ENCODE measurements around the gene SETD1B.
A peak's percentile ranks its signal among the peaks of the same experiment; 100 is the strongest.
"Not testable (repeated sequence)": the region's sequence is repeated elsewhere in the genome, so short reads cannot be mapped to it uniquely, and the experiment has no call there.

Gene SETD1B

DNA sequence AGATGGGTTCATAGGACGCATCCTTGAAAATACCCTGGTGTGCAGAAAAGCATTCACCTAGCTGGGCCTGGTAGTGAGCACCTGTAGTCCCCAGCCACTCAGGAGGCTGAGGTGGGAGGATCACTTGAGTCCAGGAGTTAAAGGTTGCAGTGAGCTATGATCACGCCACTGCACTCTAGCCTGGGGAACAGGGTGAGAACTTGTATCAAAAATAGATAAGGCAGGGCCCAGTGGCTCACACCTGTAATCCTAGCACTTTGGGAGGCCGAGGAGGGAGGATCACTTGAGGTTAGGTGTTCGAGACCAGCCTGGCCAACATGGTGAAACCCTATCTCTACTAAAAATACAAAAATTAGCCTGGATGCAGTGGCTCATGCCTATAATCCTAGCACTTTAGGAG is 56.9 kb downstream of the SETD1B start:
- DNase-seq, result not testable (repeated sequence)

DNA sequence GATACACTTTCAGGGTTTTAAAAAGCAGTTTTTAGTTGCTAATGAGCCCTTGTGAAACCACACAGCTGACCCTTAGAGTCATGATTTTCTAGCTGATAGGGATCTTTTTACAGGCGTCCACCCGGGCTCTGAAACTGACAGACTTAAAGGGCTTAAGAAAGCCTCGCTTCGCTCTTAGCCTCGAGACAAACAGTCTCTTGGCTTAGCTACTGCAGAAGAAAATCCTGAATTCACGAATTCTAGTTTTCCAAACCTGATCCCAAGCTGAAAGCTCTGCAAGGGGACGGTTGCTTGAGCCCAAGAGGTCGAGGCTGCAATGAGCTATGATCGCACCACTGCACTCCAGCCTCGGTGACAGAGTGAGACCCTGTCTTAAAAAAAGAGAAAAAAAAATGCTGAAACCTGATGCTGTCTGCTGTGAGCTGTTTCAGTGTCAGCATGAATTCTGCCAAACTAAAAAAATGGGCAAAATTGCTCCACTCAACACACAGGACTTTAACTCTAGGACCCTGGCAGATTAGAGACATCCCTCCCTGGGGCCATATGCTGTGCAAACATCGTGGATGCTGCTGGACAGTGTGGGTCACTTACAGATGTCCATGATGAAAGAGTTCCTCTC is 57.9 kb downstream of the SETD1B start:
- peak; percentile 48 for DNase-seq

DNA sequence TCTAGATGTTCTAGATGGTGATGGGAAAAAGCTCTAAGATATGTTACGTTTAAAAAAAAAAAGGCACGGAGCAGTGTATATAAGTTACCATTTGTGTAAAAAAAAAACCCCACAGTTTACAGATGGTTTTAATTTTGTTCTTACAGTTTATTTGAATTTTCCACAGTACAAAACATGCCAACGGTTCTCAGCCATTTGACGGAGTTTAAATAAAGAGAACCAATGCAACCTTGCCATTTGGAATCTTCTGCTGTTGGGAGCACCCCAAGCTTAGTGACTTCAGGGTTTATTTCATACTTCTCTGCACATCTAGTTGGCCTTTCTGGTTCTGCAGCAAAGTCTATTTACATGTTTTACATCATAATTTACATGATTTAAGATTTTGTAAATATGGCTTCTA is 62.5 kb downstream of the SETD1B start:
- DNase-seq, result peak; percentile 47

DNA sequence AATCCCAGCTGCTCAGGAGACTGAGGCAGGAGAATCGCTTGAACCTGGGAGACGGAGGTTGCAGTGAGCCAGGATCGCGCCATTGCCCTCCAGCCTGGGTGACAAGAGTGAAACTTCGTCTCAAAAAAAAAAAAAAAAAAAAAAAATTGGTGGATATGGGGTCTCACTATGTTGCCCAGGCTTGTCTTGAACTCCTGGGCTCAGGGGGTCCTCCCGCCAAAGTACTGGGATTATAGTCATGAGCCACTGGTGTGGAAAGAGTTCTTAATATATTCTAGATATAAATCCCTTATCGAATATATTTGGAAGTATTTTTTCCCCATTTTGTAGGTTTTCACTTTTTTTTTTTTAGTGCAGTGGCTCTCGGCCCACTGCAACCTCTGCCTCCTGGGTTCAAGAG is 65.4 kb downstream of the SETD1B start:
- not testable (repeated sequence) for DNase-seq

DNA sequence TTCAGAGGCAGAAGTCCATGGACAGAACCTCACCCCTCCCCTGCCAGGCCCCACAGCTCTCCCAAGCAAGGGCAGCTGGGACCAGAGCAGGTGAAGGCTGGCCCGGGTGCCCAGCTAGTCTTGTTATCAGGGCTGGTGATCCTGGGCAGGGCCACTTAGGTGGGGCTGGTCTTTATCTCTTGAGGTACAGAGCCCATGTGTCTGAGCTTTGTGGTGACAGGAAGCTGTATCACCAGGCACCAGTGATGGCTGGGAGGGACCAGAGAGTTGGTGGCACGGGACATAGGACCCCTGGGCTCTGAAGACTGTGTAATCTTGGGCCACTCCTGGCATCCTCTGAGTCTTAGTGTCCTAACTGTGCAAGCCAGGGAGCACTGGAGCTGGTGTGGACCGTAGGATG is 67.7 kb downstream of the SETD1B start:
- DNase-seq, result no peak

DNA sequence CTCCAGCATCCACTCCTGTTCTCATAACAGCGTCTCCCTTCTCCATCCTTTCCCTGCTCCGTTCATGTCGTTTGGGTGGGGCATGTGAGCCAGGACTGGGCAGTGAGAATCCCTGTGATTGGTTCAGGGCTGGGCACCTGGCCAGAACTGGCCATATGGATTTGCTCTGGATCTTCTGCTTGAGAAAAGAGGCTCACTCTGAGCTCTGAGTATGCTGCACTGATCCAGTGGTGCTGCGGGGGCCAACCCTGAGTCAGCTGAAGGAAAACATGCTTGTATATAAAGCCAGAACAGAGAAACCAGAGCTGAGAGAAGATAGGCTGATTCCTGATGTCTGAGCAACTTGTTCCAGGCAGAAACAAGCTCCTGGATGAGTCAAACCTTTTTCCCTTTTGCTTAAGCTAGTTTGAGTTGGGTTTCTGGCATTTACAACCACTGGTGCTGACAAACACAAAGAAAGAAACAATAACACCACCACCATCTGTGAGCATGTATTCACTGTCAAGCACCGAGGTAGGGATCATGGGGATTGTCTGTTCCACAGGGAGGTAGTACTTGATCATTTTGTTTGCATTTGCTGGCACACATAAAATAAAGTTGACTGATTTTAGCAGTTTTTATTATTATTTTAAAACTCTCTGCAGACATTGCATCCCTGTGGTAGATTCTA is 68.9 kb downstream of the SETD1B start:
- DNase-seq, result peak; percentile 31

DNA sequence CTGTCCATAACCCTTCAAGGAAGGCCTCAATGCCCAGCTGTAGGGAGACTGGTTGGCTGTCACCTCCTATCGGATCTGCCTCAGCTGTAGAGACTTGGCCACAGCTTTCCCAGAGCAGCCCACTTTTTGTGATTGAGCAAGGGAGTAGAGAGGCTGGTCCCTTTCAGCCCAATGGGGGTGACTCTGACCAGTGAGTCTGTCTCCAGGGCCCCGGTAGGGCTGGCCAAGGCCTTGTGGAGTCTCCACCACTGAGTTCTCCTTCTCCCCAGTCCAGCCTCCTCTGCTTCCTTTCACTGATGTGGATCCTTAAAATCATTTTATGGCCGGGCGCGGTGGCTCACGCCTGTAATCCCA is 69.4 kb downstream of the SETD1B start:
- DNase-seq, result no peak

DNA sequence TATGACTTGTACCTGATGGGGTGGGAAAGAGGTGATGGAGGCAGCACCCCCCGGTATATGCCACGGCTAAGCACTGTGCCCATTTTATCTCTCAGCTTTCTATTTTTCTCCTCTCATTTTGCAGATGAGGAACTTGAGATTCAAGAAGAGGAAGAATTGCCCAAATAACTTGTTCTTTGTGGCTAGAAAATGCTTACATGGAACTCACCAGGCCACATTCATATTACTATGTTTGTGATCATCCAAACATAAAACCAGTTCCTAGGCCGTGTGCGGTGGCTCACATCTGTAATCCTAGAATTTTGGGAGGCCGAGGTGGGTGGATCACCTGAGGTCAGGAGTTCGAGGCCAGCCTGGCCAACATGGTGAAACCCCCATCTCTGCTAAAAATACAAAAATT is 70.3 kb downstream of the SETD1B start:
- DNase-seq, result no peak

DNA sequence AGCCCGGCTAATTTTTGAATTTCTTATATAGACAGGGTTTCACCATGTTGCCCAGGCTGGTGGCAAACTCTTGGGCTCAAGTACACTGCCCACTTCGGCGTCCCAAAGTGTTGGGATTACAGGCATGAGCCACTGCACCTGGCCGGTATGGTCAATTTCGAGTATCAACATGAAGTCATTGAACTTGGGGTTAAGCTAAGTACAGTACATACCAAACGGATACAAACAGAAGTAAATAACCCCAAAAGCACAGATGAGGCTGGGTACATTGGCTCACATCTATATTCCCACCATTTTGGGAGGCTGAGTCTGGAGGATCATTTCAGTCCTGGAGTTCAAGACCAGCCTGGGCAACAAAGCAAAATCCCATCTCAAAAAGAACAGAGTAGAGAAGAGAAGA is 71.8 kb downstream of the SETD1B start:
- no peak for DNase-seq

DNA sequence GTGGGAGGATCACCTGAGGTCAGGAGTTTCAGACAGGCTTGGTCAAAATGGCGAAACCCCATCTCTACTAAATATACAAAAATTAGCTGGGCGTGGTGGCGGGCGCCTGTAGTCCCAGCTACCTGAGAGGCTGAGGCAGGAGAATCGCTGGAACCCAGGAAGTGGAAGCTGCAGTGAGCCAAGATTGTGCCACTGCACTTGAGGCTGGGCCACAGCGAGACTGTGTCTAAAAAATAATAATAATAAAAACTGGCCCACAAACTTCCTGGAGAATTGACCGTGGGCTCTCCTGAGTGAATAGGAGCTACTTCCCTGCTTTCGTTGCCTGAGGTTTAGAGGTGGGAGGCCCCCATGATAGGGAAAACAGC is 72.3 kb downstream of the SETD1B start:
- not testable (repeated sequence) for DNase-seq
